ENCODE measurements around the gene DIAPH2. TPM values are rescaled to one million over a fixed set of nuclear protein-coding genes. Genes with fewer than 3 reads are reported as not detected.

The DIAPH2 gene
- total RNA-seq, 8 experiments from 2014 or later, result 2.6 to 12.7 (median 3.9) TPM

DNA sequence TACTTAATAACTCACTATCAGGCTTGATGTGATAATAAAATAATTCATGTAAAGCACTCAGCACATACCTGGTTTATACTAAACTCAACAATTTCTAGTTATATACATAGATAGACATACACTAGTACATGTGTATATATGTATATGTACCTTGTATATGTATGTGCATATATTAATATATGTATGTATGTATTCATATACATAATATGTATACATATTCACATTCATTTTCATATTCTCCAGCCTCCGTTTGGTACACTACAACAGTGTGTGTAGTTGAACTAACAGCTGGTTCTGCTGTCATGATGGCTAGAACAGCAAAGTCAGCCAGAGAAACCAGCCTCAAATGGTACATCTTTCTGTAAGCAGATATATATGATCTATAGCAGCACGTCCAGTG, 869.2 kb downstream of the DIAPH2 start:
- Histone ChIP-seq H3K4me3 (no peak overlapping the region), H3K4me1 (replicated peaks in 1 of 2) (no peaks in the 10 kb centered on the region), H3K27ac (no peak overlapping the region)
- in situ Hi-C loops (cut with MboI; ENCODE audit: low pct_unique_long_range_greater_than_20kb in 2 of 9, low sequenced_read_pairs in 9 of 9, unreplicated experiment in 9 of 9), result no loop called here
- ATAC-seq (replicated peaks in 6 of 8), result peak in 1 of 8 experiments; percentile 93
- WGBS, 10 experiments, result 0 to 20% (median 6%) methylated on average over 1 to 2 of the region's 2 CpGs; no CpG with 5 or more reads in 7 of the 10 experiments

DNA sequence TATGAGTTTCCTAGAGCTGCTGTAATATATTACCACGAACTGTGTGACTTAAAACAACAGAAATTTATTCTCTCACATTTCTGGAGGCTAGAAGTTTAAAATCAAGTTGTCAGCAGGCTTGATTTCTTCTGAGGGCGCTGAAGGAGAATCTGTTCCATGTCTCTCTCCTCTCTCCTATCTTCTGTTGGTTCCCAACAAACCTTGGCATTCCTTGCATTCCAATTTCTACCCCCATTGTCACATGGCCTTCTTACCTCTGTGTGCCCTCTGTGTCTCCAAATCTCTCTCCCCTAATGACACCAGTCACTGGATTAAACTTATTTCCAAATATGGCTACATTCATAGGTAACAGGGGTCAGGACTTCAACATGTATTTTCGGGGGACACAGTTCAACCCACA, 871.7 kb downstream of the DIAPH2 start:
- Histone ChIP-seq H3K4me1 (replicated peaks in 1 of 2) (no peaks in the 10 kb centered on the region), H3K4me3 (no peak overlapping the region), H3K27ac (no peak overlapping the region)
- in situ Hi-C loops (cut with MboI; ENCODE audit: low pct_unique_long_range_greater_than_20kb in 2 of 9, low sequenced_read_pairs in 9 of 9, unreplicated experiment in 9 of 9), result no loop called here
- 46 to 100% (median 75%) methylated on average over 1 to 3 of the region's 3 CpGs; no CpG with 5 or more reads in 6 of the 10 experiments for WGBS, 10 experiments
- ATAC-seq (replicated peaks in 6 of 8), result no peak

- Histone ChIP-seq H3K4me1 (replicated peaks in 1 of 2) (no peaks in the 10 kb centered on the region), H3K4me3 (no peak overlapping the region), H3K27ac (no peak overlapping the region)
- peak in 7 of 8 experiments; percentile 23 to 94 (median 41) for ATAC-seq (replicated peaks in 6 of 8)
- WGBS, 10 experiments, result 7 to 17% (median 11%) methylated on average over 1 to 4 of the region's 4 CpGs; no CpG with 5 or more reads in 7 of the 10 experiments
- in situ Hi-C loops (cut with MboI; ENCODE audit: low pct_unique_long_range_greater_than_20kb in 2 of 9, low sequenced_read_pairs in 9 of 9, unreplicated experiment in 9 of 9), result no loop called here
Observed at GRCh38 chrX:97563531-97564133, 879.0 kb downstream of the DIAPH2 start.

- Histone ChIP-seq H3K27ac (no peak overlapping the region), H3K4me3 (no peak overlapping the region), H3K4me1 (replicated peaks in 1 of 2) (no peaks in the 10 kb centered on the region)
- in situ Hi-C loops (cut with MboI; ENCODE audit: low pct_unique_long_range_greater_than_20kb in 2 of 9, low sequenced_read_pairs in 9 of 9, unreplicated experiment in 9 of 9), result no loop called here
- ATAC-seq (replicated peaks in 6 of 8), result no peak
- WGBS, 10 experiments, result 47 to 100% methylated on average over 1 to 2 of the region's 2 CpGs; no CpG with 5 or more reads in 8 of the 10 experiments
Observed at GRCh38 chrX:97564496-97564895, 879.9 kb downstream of the DIAPH2 start.

- H3K4me1 ChIP-seq (replicated peaks in 1 of 2), result no peaks in the 10 kb centered on the region
- no peak overlapping the region for H3K27ac ChIP-seq
- no peak for ATAC-seq (replicated peaks in 6 of 8)
- in situ Hi-C loops (cut with MboI; ENCODE audit: low pct_unique_long_range_greater_than_20kb in 2 of 9, low sequenced_read_pairs in 9 of 9, unreplicated experiment in 9 of 9), result no loop called here
- no peak overlapping the region for H3K4me3 ChIP-seq
- 32 to 100% (median 65%) methylated on average over 1 to 3 of the region's 5 CpGs; no CpG with 5 or more reads in 3 of the 10 experiments for WGBS, 10 experiments
Observed at GRCh38 chrX:97587171-97587570, 902.5 kb downstream of the DIAPH2 start.

GRCh38 chrX:97594646-97595224, 910.1 kb downstream of the DIAPH2 start:
- no peak overlapping the region for H3K27ac ChIP-seq
- 33 to 83% (median 60%) methylated on average over 1 to 5 of the region's 7 CpGs; no CpG with 5 or more reads in 5 of the 10 experiments for WGBS, 10 experiments

DNA sequence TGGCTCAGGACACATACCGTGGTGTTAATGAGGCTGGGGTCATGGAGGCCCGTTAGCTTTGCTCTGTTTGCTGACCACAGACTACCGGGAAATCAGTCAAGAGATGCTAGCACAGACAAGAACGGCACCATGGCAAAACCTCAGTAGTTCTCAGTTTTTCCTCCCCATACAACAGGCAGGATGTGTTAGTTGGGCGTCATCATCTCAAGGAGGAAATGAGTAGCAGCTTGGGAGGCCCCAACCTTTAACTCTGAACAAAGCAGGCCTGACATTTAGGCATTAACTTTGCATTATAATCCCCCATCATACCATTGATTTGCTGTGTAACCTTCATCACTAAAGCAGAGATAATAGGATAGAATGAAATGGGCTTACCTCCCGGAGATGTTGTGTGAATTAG, 913.3 kb downstream of the DIAPH2 start:
- H3K4me3 ChIP-seq, result no peak overlapping the region
- no peak for ATAC-seq (replicated peaks in 6 of 8)
- 23 to 83% (median 57%) methylated on average over 1 to 4 of the region's 6 CpGs; no CpG with 5 or more reads in 6 of the 10 experiments for WGBS, 10 experiments
- peaks cover 0 to 2% of the 10 kb centered on the region in 2 donors for H3K4me1 ChIP-seq (replicated peaks in 1 of 2)
- in situ Hi-C loops (cut with MboI; ENCODE audit: low pct_unique_long_range_greater_than_20kb in 2 of 9, low sequenced_read_pairs in 9 of 9, unreplicated experiment in 9 of 9), result no loop called here
- H3K27ac ChIP-seq, result no peak overlapping the region

More at GRCh38 chrX:97594646-97595224, 910.1 kb downstream of the DIAPH2 start:
- H3K4me3 ChIP-seq, result no peak overlapping the region
- ATAC-seq (replicated peaks in 6 of 8), result peak in 3 of 8 experiments; percentile 39 to 96 (median 61)
- in situ Hi-C loops (cut with MboI; ENCODE audit: low pct_unique_long_range_greater_than_20kb in 2 of 9, low sequenced_read_pairs in 9 of 9, unreplicated experiment in 9 of 9), result no loop called here
- peaks cover 0 to 2% of the 10 kb centered on the region in 2 donors for H3K4me1 ChIP-seq (replicated peaks in 1 of 2)

DNA sequence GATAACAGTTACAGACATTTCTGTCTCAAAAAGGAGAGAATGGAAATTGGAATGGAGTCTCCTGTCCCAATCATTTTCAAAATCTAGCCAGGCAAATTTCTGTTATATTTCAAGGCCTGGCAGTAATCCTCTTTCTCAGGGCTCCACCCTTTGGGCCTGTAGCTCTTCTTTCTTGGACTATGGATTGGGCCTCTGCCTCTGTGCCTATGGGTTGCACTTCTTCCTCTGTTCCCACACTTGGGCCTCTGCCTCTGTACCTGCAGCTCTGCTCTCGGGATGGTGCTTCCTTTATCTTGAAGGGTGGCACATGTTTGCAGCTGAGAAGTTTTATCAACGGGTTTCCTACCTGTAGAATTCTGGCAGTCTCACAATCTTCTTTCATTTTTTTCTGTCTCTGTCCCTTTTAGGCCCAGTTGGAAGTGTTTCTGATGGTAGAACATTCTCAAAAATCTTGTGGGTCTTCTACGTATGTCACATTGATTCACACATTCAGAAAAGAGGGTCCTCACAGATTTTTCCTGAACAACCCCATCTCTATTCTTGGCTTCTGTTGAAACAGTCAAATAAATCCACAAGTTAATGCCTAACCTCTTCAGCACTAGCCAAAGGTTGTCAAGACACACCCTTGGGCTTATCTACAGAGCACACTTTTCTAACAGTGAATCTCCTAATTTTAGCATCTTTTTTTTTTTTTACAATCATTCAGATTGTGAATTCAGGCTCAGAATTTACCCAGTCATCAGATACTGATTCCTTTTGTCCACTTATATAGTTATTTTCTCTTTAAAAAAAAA, 918.0 kb downstream of the DIAPH2 start:
- in situ Hi-C loops (cut with MboI; ENCODE audit: low pct_unique_long_range_greater_than_20kb in 2 of 9, low sequenced_read_pairs in 9 of 9, unreplicated experiment in 9 of 9), result no loop called here
- no peak overlapping the region for H3K4me3 ChIP-seq
- WGBS, 10 experiments, result 60 to 100% (median 80%) methylated on average over 1 to 3 of the region's 3 CpGs; no CpG with 5 or more reads in 5 of the 10 experiments
- H3K4me1 ChIP-seq (replicated peaks in 1 of 2), result no peaks in the 10 kb centered on the region
- no peak overlapping the region for H3K27ac ChIP-seq
- no peak for ATAC-seq (replicated peaks in 6 of 8)

GRCh38 chrX:97605271-97605670, 920.6 kb downstream of the DIAPH2 start:
- no peak overlapping the region for H3K4me3 ChIP-seq
- H3K27ac ChIP-seq, result no peak overlapping the region
- no peaks in the 10 kb centered on the region for H3K4me1 ChIP-seq (replicated peaks in 1 of 2)
- 0 to 82% (median 59%) methylated on average over 1 to 3 of the region's 3 CpGs; no CpG with 5 or more reads in 5 of the 10 experiments for WGBS, 10 experiments
- ATAC-seq (replicated peaks in 6 of 8), result no peak
- in situ Hi-C loops (cut with MboI; ENCODE audit: low pct_unique_long_range_greater_than_20kb in 2 of 9, low sequenced_read_pairs in 9 of 9, unreplicated experiment in 9 of 9), result no loop called here

DNA sequence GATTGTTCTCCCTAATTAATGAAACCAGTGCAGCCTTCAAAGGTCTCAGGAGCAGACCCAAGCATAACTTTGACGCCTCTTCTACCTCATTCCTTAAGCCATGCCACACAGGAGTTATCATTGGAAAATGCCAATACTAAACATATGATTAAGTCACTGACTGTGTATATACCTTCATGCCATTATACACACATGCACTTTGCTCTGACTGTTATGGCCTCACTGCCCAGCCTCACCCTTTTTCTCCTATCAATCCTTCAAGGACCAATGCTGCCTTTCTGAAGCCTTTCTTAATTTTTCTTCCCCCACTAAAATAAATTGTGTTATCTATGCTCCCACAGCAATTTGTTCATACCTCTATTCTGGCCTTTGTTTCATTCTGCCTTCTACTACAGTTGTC, 924.7 kb downstream of the DIAPH2 start:
- in situ Hi-C loops (cut with MboI; ENCODE audit: low pct_unique_long_range_greater_than_20kb in 2 of 9, low sequenced_read_pairs in 9 of 9, unreplicated experiment in 9 of 9), result no loop called here
- H3K4me1 ChIP-seq (replicated peaks in 1 of 2), result no peaks in the 10 kb centered on the region
- H3K27ac ChIP-seq, result no peak overlapping the region
- H3K4me3 ChIP-seq, result no peak overlapping the region
- 60 to 100% (median 100%) methylated on average over 1 of the region's 1 CpG; no CpG with 5 or more reads in 7 of the 10 experiments for WGBS, 10 experiments
- no peak for ATAC-seq (replicated peaks in 6 of 8)

DNA sequence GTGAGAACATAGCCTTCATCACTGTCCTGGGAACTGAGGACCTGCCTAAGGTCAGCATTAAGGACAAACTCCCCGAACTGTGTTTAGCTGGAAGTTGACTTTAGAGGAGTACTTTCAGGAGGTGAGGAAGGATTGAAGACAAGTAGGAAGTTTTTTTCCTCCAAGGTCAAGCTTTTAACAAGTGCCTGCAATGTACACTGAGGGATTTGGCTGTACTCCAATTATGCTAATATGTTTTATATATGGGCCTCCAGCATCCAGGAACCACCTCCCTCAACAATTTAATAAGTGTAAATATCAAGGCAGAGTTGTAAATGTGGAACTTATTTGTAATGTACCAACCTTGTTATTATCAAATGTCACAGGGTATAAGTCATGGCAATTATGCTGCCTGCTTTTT, 925.3 kb downstream of the DIAPH2 start:
- peak in 1 of 8 experiments; percentile 32 for ATAC-seq (replicated peaks in 6 of 8)
- no peaks in the 10 kb centered on the region for H3K4me1 ChIP-seq (replicated peaks in 1 of 2)
- H3K4me3 ChIP-seq, result no peak overlapping the region
- 20% methylated on average over 1 of the region's 1 CpG; no CpG with 5 or more reads in 9 of the 10 experiments for WGBS, 10 experiments
- no peak overlapping the region for H3K27ac ChIP-seq
- in situ Hi-C loops (cut with MboI; ENCODE audit: low pct_unique_long_range_greater_than_20kb in 2 of 9, low sequenced_read_pairs in 9 of 9, unreplicated experiment in 9 of 9), result no loop called here

DNA sequence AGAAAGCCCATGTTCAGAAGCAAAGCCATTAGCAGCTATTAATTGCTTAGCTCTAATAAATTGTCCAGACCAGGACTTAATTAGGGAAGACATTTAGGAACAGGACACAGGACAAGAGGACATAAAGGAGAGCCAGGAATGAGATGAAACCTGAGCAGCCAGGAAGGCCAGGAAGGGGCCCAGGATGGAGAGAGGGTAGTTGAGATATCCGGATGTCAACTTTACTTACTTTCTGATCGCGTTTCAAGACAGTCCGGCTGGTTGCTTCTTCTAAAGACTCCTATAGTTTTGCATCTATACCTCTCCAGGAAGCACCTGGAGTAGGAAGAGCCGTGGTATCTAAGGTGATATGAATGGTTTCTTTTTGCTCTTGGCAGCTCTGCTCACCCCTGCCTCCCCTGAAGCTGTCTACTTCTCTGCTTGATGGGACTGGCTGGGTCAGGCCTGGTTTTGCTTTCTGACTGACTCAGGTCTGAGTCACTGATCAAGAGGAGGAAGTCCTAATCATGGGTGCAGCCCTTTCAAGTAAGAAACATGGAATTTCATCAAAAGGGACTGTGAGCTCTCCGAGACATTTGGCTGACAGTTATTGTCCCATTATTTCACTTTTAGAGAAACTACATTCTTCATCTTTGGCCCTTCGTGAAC, 932.4 kb downstream of the DIAPH2 start:
- in situ Hi-C loops (cut with MboI; ENCODE audit: low pct_unique_long_range_greater_than_20kb in 2 of 9, low sequenced_read_pairs in 9 of 9, unreplicated experiment in 9 of 9), result no loop called here
- ATAC-seq (replicated peaks in 6 of 8), result peak in 4 of 8 experiments; percentile 63 to 95 (median 81)
- 35 to 100% (median 71%) methylated on average over 2 to 6 of the region's 7 CpGs; no CpG with 5 or more reads in 5 of the 10 experiments for WGBS, 10 experiments
- H3K4me3 ChIP-seq, result no peak overlapping the region
- no peak overlapping the region for H3K27ac ChIP-seq
- no peaks in the 10 kb centered on the region for H3K4me1 ChIP-seq (replicated peaks in 1 of 2)

DNA sequence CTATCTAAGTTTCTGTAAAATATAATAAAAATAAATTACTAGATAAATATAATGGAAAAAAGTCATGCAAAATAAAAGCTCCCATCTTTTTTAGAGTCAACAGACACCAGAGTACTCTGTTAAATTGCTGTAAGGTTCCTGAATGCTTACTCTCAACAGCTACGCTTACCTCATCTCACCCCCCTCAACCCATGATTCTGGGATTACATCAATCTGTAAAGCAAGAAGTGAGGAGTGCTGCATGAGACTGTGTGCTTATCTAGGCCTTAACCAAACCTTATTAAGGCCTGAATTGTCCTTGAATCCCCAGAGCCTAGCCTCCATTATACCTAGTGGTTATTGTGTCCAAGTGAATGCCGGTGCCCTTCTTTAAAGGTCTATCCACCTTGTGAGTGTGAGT, 934.9 kb downstream of the DIAPH2 start:
- H3K4me1 ChIP-seq (replicated peaks in 1 of 2), result no peaks in the 10 kb centered on the region
- peak in 4 of 8 experiments; percentile 38 to 89 (median 62) for ATAC-seq (replicated peaks in 6 of 8)
- in situ Hi-C loops (cut with MboI; ENCODE audit: low pct_unique_long_range_greater_than_20kb in 2 of 9, low sequenced_read_pairs in 9 of 9, unreplicated experiment in 9 of 9), result no loop called here
- H3K27ac ChIP-seq, result no peak overlapping the region
- WGBS, 10 experiments, result 43% methylated on average over 1 of the region's 2 CpGs; no CpG with 5 or more reads in 9 of the 10 experiments
- H3K4me3 ChIP-seq, result no peak overlapping the region
